ENCODE measurements around the gene GALM. TPM values are rescaled to one million over a fixed set of nuclear protein-coding genes. Genes with fewer than 3 reads are reported as not detected.
"Not testable (repeated sequence)": the region's sequence is repeated elsewhere in the genome, so short reads cannot be mapped to it uniquely, and the experiment has no call there.

The GALM gene
- total RNA-seq, 1 experiment from 2014 or later, result 3.3 TPM

- not testable (repeated sequence) for DNase-seq (ENCODE audit: low read depth)
Measured at GRCh38 chr2:38680868-38681267, 15.0 kb downstream of the GALM start.

GRCh38 chr2:38682008-38682575 lies 16.2 kb downstream of the GALM start:
- DNase-seq (ENCODE audit: low read depth), result no peak

- not testable (repeated sequence) for DNase-seq (ENCODE audit: low read depth)
Measured at GRCh38 chr2:38682620-38683019, 16.7 kb downstream of the GALM start.

- DNase-seq (ENCODE audit: low read depth), result no peak
Measured at GRCh38 chr2:38683766-38684165, 17.9 kb downstream of the GALM start.

GRCh38 chr2:38685116-38685735 lies 19.3 kb downstream of the GALM start:
- DNase-seq (ENCODE audit: low read depth), result peak; percentile 13

- peak; percentile 87 for DNase-seq (ENCODE audit: low read depth)
Measured at GRCh38 chr2:38690499-38691420, 24.8 kb downstream of the GALM start.

- DNase-seq (ENCODE audit: low read depth), result no peak
Measured at GRCh38 chr2:38691994-38692393, 26.1 kb downstream of the GALM start.

GRCh38 chr2:38692636-38693318 lies 26.9 kb downstream of the GALM start:
- peak; percentile 8 for DNase-seq (ENCODE audit: low read depth)

GRCh38 chr2:38697116-38697840 lies 31.4 kb downstream of the GALM start:
- DNase-seq (ENCODE audit: low read depth), result no peak

- no peak for DNase-seq (ENCODE audit: low read depth)
Measured at GRCh38 chr2:38698467-38699003, 32.6 kb downstream of the GALM start.

GRCh38 chr2:38700113-38700785 lies 34.3 kb downstream of the GALM start:
- DNase-seq (ENCODE audit: low read depth), result no peak

GRCh38 chr2:38700881-38701458 lies 35.1 kb downstream of the GALM start:
- DNase-seq (ENCODE audit: low read depth), result no peak

- DNase-seq (ENCODE audit: low read depth), result no peak
Measured at GRCh38 chr2:38701542-38701941, 35.6 kb downstream of the GALM start.

- peak; percentile 78 for DNase-seq (ENCODE audit: low read depth)
Measured at GRCh38 chr2:38702413-38702812, 36.5 kb downstream of the GALM start.

- DNase-seq (ENCODE audit: low read depth), result peak; percentile 13
Measured at GRCh38 chr2:38703336-38703735, 37.4 kb downstream of the GALM start.

GRCh38 chr2:38704664-38705063 lies 38.8 kb downstream of the GALM start:
- no peak for DNase-seq (ENCODE audit: low read depth)

- DNase-seq (ENCODE audit: low read depth), result no peak
Measured at GRCh38 chr2:38706846-38707345, 41.0 kb downstream of the GALM start.

GRCh38 chr2:38708491-38708890 lies 42.6 kb downstream of the GALM start:
- not testable (repeated sequence) for DNase-seq (ENCODE audit: low read depth)

GRCh38 chr2:38708900-38709566 lies 43.1 kb downstream of the GALM start:
- no peak for DNase-seq (ENCODE audit: low read depth)
